Measurements from ENCODE around the gene NEDD4L.
"Not testable (repeated sequence)": the region's sequence is repeated elsewhere in the genome, so short reads cannot be mapped to it uniquely, and the experiment has no call there.

NEDD4L gene

DNA sequence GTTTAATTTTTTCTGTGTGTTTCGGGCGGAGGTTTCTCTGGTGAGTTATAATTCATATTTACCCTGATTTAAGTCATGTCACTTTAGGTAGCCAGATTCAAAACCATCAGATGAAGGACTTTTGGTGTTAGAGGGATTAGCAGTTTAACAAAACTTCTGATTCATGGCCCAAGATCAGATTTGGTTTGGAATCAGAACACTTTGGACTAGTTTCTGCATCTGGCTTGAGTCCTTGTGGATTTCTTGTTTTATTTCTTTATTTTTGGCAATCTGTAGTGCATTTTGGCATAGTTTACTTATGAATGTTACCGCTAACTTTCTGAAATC lies 3.5 kb downstream of the NEDD4L start:
- H4K20me1 ChIP-seq (ENCODE audit: low read depth, low read length), result peaks cover 10% of the 10 kb centered on the region; the same call in 1 of the 2 replicates
- H3K9me2 ChIP-seq (replicated peaks; ENCODE audit: insufficient read depth, low read length), result no peaks in the 10 kb centered on the region
- no peaks in the 10 kb centered on the region for H3K27me3 ChIP-seq (ENCODE audit: low read length)
- TF ChIP-seq EZH2phosphoT487 (conservative IDR thresholded peaks at IDR 0.05; ENCODE audit: low read length) (no peak), CTCF (IDR thresholded peaks at IDR 0.05; ENCODE audit: insufficient read depth, low read length, poor library complexity, severe bottlenecking) (no peak)
- H3K79me2 ChIP-seq (ENCODE audit: insufficient read depth, low read length), result no peaks in the 10 kb centered on the region
- no peaks in the 10 kb centered on the region for H3F3A ChIP-seq (ENCODE audit: insufficient read depth)
- H3K4me2 ChIP-seq (ENCODE audit: low read depth, low read length, poor library complexity, severe bottlenecking), result no peak overlapping the region
- no peaks in the 10 kb centered on the region for H3K9me3 ChIP-seq (ENCODE audit: insufficient read depth, low read length)
- H2AFZ ChIP-seq (ENCODE audit: low read depth, low read length, severe bottlenecking), result no peak overlapping the region
- no peak overlapping the region for H3K27ac ChIP-seq (ENCODE audit: low read depth, low read length)
- H3K36me3 ChIP-seq (ENCODE audit: low read length), result no peaks in the 10 kb centered on the region
- no peak overlapping the region for H3K4me3 ChIP-seq (ENCODE audit: insufficient read depth, low read length, poor library complexity, severe bottlenecking)
- H3K9ac ChIP-seq (ENCODE audit: low read length), result no peak overlapping the region

GRCh38 chr18:58048081-58048642 lies 4.1 kb downstream of the NEDD4L start:
- Histone ChIP-seq H3K27me3 (ENCODE audit: low read length) (no peaks in the 10 kb centered on the region), H3K4me3 (ENCODE audit: insufficient read depth, low read length, poor library complexity, severe bottlenecking) (no peak overlapping the region)

GRCh38 chr18:58049000-58049688 lies 5.1 kb downstream of the NEDD4L start:
- H3K4me2 ChIP-seq (ENCODE audit: low read depth, low read length, poor library complexity, severe bottlenecking), result no peak overlapping the region
- H3K9me2 ChIP-seq (replicated peaks; ENCODE audit: insufficient read depth, low read length), result no peaks in the 10 kb centered on the region
- no peaks in the 10 kb centered on the region for H3K79me2 ChIP-seq (ENCODE audit: insufficient read depth, low read length)
- no peak overlapping the region for H3K4me3 ChIP-seq (ENCODE audit: insufficient read depth, low read length, poor library complexity, severe bottlenecking)
- H3K9me3 ChIP-seq (ENCODE audit: insufficient read depth, low read length), result no peaks in the 10 kb centered on the region
- H3K9ac ChIP-seq (ENCODE audit: low read length), result no peak overlapping the region
- no peaks in the 10 kb centered on the region for H3F3A ChIP-seq (ENCODE audit: insufficient read depth)
- TF ChIP-seq CTCF (IDR thresholded peaks at IDR 0.05; ENCODE audit: insufficient read depth, low read length, poor library complexity, severe bottlenecking) (no peak), EZH2phosphoT487 (conservative IDR thresholded peaks at IDR 0.05; ENCODE audit: low read length) (no peak)
- H2AFZ ChIP-seq (ENCODE audit: low read depth, low read length, severe bottlenecking), result no peak overlapping the region
- H3K27ac ChIP-seq (ENCODE audit: low read depth, low read length), result no peak overlapping the region
- no peaks in the 10 kb centered on the region for H3K36me3 ChIP-seq (ENCODE audit: low read length)
- H3K27me3 ChIP-seq (ENCODE audit: low read length), result no peaks in the 10 kb centered on the region
- H4K20me1 ChIP-seq (ENCODE audit: low read depth, low read length), result peaks cover 10% of the 10 kb centered on the region; the same call in 1 of the 2 replicates

More at GRCh38 chr18:58048081-58048642, 4.1 kb downstream of the NEDD4L start:
- TF ChIP-seq CTCF (IDR thresholded peaks at IDR 0.05; ENCODE audit: insufficient read depth, low read length, poor library complexity, severe bottlenecking), result no peak
- no peak for TF ChIP-seq EZH2phosphoT487 (conservative IDR thresholded peaks at IDR 0.05; ENCODE audit: low read length)
- Histone ChIP-seq H3K9me3 (ENCODE audit: insufficient read depth, low read length) (no peaks in the 10 kb centered on the region), H3K4me2 (ENCODE audit: low read depth, low read length, poor library complexity, severe bottlenecking) (no peak overlapping the region), H3K79me2 (ENCODE audit: insufficient read depth, low read length) (no peaks in the 10 kb centered on the region), H3K27ac (ENCODE audit: low read depth, low read length) (no peak overlapping the region), H2AFZ (ENCODE audit: low read depth, low read length, severe bottlenecking) (no peak overlapping the region), H3K9me2 (replicated peaks; ENCODE audit: insufficient read depth, low read length) (no peaks in the 10 kb centered on the region), H3K9ac (ENCODE audit: low read length) (no peak overlapping the region), H4K20me1 (ENCODE audit: low read depth, low read length) (peaks cover 10% of the 10 kb centered on the region; the same call in 1 of the 2 replicates), H3K36me3 (ENCODE audit: low read length) (no peaks in the 10 kb centered on the region), H3F3A (ENCODE audit: insufficient read depth) (no peaks in the 10 kb centered on the region)

- not testable (repeated sequence) for H3K9me3 ChIP-seq (ENCODE audit: insufficient read depth, low read length); H3K4me2 ChIP-seq (ENCODE audit: low read depth, low read length, poor library complexity, severe bottlenecking); H2AFZ ChIP-seq (ENCODE audit: low read depth, low read length, severe bottlenecking); H3K4me3 ChIP-seq (ENCODE audit: insufficient read depth, low read length, poor library complexity, severe bottlenecking); H3K9ac ChIP-seq (ENCODE audit: low read length); H3K36me3 ChIP-seq (ENCODE audit: low read length); H3K27me3 ChIP-seq (ENCODE audit: low read length); H3K27ac ChIP-seq (ENCODE audit: low read depth, low read length); H3K9me2 ChIP-seq (replicated peaks; ENCODE audit: insufficient read depth, low read length); H3F3A ChIP-seq (ENCODE audit: insufficient read depth); H3K79me2 ChIP-seq (ENCODE audit: insufficient read depth, low read length)
- peaks cover 10% of the 10 kb centered on the region; the same call in 1 of the 2 replicates for H4K20me1 ChIP-seq (ENCODE audit: low read depth, low read length)
Measured at GRCh38 chr18:58050963-58051362, 6.9 kb downstream of the NEDD4L start.
